NT2/D1 (cell line): Measurements from ENCODE around the gene LKAAEAR1.

ENCODE experiments used
- SUZ12 ChIP-seq: IDR thresholded peaks from 2 replicates; pipeline ENCODE4 v1.6.1; 2011; ENCODE audit not compliant: insufficient read length, insufficient read depth; ENCODE audit errors: extremely low read depth
- YY1 ChIP-seq: IDR thresholded peaks from 2 replicates; pipeline ENCODE4 v1.6.1; 2011; ENCODE audit not compliant: insufficient read length, insufficient read depth
- ZNF274 ChIP-seq: IDR thresholded peaks from 2 replicates; pipeline ENCODE4 v1.6.1; 2011; ENCODE audit warnings: mild to moderate bottlenecking, low read depth, low read length

GRCh38 chr20:64042054-64042781 lies 42.0 kb downstream of the LKAAEAR1 start:
- peak; percentile 77 for TF ChIP-seq SUZ12
- no peak for TF ChIP-seq YY1
- TF ChIP-seq ZNF274 = no peak
